Midbrain (tissue), 1 donor: Measurements from ENCODE around the gene ZMYND12.

Source experiments
- DNase-seq: peaks from one replicate; lab custom pipeline; 2025; lab: John Stamatoyannopoulos, UW

Gene ZMYND12

DNA sequence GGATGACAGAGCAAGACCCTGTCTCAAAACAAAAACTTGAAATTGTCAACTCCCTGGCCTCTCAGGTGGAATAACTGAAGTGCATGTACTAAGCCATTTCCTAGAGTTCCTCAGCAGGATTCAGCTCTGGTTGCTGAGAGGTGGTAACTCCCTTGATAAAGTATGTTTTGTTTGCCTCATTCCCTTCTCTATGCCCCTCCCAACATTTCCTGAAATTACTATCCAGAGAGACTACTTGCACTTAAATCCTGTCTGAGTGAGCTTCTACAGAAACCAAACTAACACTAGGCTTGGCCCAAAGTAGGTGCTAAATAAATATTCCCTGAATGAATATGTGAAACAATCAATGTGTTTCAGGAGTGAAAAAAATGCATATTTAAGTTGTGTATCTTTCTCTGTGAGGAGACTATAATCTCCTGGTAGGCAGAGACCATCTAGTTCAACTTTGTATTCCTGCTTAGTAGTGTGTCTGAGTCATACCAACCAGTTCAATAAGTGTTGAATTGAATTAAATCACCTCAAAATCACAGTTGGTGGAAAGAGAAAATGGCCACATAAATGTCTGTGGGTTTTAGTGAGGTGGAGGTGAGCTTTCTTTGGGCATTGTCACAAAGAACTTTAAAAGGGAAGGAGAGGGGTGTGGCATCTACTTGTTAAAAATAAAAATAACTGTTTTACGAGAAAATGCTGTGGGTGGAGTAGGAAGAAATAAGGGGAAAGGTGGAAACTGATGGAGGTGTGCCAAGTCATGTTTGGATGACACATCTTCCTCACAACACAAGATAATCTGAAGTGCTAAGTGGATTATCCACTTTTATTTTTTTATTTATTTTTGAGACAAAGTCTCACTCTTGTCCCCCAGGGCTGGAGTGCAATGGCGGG lies 62.6 kb downstream of the ZMYND12 start:
- DNase-seq = no peak

DNA sequence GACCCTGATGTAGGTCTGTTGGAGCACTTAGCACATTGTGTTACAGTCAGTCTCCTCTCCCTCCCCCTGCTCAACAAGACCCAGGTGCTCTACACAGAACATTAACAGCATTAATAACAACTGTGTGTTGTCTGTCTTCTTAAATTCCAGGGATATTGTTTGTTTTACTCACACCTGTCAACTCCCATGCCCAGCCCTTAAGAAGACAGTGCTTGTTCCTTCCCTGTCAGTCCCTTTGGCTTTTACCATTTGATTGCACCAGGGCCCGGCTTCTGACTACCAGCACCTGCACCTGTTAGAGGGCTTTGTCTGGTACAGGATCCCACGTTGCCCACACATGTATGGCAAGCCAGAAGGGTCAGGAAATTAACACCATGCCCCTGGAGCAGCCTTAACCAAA lies 63.6 kb downstream of the ZMYND12 start:
- DNase-seq = no peak

DNA sequence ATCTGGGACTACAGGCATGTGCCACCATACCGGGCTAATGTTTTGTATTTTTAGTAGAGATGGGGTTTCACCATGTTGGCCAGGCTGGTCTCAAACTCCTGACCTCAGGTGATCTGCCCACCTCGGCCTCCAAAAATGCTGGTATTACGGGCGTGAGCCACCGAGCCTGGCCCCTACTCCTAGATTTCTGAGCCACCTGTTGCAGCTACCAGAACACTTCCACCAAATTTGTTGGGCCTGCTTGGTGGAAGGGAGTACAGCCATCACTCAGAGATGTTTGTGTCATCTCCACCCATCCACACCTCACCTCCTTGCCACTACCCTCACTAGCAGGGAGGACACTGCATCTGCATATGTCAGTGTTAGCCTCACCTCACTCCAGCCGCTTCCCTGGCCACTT lies 69.8 kb downstream of the ZMYND12 start:
- no peak for DNase-seq

- DNase-seq = no peak
Observed at GRCh38 chr1:42385283-42385682, 70.5 kb downstream of the ZMYND12 start.

GRCh38 chr1:42381280-42381673 lies 74.5 kb downstream of the ZMYND12 start:
- no peak for DNase-seq

GRCh38 chr1:42380586-42381279 lies 75.1 kb downstream of the ZMYND12 start, which contains the start of gene RIMKLA:
Gene RIMKLA (plus strand): TSS chr1:42380792. CDS start chr1:42380935, 143 bp downstream.
- peak; percentile 58 for DNase-seq
